ENCODE results near the gene ISCA2. TPM values are rescaled to one million over a fixed set of nuclear protein-coding genes. Genes with fewer than 3 reads are reported as not detected.

ISCA2 gene
- total RNA-seq, 1 donor from 2014 or later: 21.4 TPM

DNA sequence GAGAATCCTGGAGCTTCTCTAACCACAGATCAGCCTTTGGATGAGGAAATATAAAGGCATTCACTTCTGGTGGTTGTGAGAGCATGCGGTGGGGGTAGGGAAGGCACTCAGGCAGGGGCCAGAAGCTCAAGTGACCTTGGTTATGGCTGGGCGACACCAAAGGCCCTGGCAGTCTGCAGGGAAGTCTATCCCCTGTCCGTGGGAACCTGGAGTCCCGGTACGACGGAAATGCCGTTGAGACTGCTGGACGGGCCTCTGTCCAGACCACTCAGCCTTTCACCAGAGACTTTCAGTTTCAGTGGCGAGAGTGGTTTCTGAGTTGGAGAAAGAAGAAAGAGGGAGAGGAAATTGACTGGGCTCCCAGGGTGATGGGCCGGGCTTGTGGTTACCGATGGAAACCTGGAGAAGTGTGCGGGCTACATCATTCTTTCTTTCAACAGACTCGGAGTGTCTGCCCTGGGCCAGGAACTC, 20.9 kb downstream of the ISCA2 start:
- Histone ChIP-seq H3K27me3 (no peaks in the 10 kb centered on the region), H3K27ac (peak overlapping the region; percentile 59), H3K36me3 (no peaks in the 10 kb centered on the region), H3K4me1 (peaks cover 15% of the 10 kb centered on the region), H3K9me3 (no peaks in the 10 kb centered on the region), H3K4me3 (peak overlapping the region; percentile 17)
- ATAC-seq: peak; percentile 80
- intact Hi-C loops (cut with DNase I): no loop called here
- peak; percentile 84 for DNase-seq
- TF ChIP-seq, protein P1, sequence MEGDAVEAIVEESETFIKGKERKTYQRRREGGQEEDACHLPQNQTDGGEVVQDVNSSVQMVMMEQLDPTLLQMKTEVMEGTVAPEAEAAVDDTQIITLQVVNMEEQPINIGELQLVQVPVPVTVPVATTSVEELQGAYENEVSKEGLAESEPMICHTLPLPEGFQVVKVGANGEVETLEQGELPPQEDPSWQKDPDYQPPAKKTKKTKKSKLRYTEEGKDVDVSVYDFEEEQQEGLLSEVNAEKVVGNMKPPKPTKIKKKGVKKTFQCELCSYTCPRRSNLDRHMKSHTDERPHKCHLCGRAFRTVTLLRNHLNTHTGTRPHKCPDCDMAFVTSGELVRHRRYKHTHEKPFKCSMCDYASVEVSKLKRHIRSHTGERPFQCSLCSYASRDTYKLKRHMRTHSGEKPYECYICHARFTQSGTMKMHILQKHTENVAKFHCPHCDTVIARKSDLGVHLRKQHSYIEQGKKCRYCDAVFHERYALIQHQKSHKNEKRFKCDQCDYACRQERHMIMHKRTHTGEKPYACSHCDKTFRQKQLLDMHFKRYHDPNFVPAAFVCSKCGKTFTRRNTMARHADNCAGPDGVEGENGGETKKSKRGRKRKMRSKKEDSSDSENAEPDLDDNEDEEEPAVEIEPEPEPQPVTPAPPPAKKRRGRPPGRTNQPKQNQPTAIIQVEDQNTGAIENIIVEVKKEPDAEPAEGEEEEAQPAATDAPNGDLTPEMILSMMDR (IDR thresholded peaks at IDR 0.05): no peak

DNA sequence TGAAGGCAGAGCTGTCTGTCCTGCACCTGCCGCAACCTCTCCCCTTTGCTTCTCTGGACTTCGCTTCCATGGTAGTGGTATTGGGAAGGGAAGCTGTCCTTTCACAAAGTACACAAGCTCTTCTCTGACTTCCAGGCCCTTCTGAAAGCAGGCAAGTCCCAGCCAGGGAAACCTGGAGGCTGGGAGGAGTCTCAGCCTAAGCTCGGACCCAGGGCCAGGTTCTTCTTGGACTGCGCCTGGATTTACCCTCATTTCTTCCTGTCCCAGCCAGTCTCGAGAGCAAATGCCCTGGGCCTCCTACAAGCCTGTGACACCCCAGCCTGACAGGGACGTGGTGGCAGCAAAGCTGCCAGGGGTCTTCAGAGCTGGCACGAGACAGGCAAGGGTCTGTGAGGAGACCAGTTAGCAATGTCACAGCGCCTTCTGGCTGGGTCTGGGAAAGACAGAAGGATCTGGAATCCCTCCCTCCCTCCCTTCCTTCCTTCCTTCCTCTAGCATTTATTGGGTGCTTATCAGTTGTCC, 22.4 kb downstream of the ISCA2 start:
- Histone ChIP-seq H3K27me3 (no peaks in the 10 kb centered on the region), H3K4me1 (peaks cover 15% of the 10 kb centered on the region), H3K27ac (no peak overlapping the region), H3K9me3 (no peaks in the 10 kb centered on the region), H3K36me3 (no peaks in the 10 kb centered on the region), H3K4me3 (no peak overlapping the region)
- DNase-seq: peak; percentile 45
- intact Hi-C loops (cut with DNase I): no loop called here
- TF ChIP-seq, protein P1 (IDR thresholded peaks at IDR 0.05): no peak
- ATAC-seq: no peak

DNA sequence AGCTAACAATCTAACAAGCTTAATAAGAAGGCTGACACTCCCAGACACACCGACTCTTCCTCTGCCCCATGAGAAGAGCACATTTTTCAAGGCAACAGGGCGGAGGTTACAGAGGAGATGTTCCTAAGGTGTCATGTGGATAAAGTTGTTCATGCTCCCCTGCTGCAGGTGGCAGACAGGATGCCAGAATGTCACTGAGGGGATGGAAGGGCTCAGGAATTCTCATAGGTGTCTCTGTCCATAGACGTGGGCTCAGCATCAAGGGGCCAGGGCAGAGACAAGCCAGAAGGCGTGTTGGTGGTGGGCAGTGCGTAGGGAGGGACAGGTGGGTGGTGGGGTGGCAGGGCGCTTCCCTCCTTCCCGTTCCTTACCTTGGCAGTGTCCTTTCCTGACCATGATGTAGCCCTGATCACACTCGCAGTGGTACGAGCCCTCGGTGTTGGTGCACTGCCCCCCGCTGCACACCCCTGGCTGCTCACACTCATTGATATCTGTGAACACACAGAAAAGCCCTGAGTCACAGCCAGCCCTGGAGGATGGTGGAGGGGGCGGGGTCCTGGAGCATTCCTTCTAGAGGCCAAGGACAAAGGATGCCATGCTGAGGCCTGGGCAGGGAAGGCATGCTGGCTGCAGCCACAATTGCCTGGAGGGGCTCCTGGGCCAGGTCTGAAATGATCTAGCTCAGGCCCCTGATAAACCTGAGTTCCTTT, 23.0 kb downstream of the ISCA2 start:
- Histone ChIP-seq H3K27ac (no peak overlapping the region), H3K27me3 (no peaks in the 10 kb centered on the region), H3K9me3 (no peaks in the 10 kb centered on the region), H3K4me3 (no peak overlapping the region), H3K36me3 (no peaks in the 10 kb centered on the region), H3K4me1 (peaks cover 15% of the 10 kb centered on the region)
- intact Hi-C loops (cut with DNase I): no loop called here
- peak; percentile 59 for DNase-seq
- TF ChIP-seq, protein P1 (IDR thresholded peaks at IDR 0.05): no peak
- no peak for ATAC-seq

DNA sequence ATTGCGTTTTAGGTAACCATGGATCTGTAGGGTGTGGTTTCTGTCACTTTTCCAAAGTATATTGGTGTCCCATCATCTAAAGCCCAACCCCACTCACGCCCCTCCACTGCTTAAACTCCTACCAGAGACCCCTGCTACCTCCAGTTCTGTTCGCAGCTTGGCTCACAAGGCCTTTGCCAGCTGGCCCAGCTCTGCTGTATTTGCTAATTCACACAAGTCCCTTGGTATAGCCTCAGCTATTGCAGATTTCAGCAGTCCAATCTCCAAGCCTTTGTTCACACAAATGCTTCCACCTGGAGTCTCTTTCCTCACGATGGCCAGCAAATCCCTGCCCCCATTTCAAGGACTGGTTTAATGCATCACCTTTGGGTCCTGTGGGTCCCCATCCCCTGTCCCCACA, 24.2 kb downstream of the ISCA2 start:
- intact Hi-C loops (cut with DNase I): no loop called here
- H3K27me3 ChIP-seq: no peaks in the 10 kb centered on the region
- H3K4me1 ChIP-seq: peaks cover 15% of the 10 kb centered on the region
- TF ChIP-seq, protein P1 (IDR thresholded peaks at IDR 0.05): no peak
- no peaks in the 10 kb centered on the region for H3K36me3 ChIP-seq
- H3K9me3 ChIP-seq: no peaks in the 10 kb centered on the region
- DNase-seq (peak; percentile 27), ATAC-seq (no peak)
- H3K4me3 ChIP-seq: no peak overlapping the region
- no peak overlapping the region for H3K27ac ChIP-seq

DNA sequence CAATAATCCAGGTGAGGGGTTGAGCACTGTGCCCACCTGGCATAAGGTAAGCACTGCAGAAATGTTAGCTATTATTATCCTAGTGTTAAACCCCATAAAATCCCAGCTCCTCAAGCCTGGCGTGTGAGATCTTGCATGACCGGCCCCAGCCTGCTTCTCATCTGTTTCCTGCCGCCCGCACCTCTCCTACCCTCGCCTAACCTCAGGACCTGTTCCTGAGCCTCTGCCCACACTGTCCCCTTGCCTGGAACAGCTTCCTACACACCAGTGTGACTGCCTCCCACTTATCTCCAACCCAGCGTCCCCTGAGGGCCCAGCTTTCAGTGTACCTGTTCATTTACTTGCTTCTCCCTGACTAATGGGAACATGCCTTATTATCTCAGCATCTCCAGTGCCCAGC, 24.7 kb downstream of the ISCA2 start:
- ATAC-seq: no peak
- DNase-seq: peak; percentile 34
- TF ChIP-seq, protein P1 (IDR thresholded peaks at IDR 0.05): no peak
- H3K27me3 ChIP-seq: no peaks in the 10 kb centered on the region
- H3K9me3 ChIP-seq: no peaks in the 10 kb centered on the region
- intact Hi-C loops (cut with DNase I): no loop called here
- no peak overlapping the region for H3K27ac ChIP-seq
- H3K36me3 ChIP-seq: no peaks in the 10 kb centered on the region
- H3K4me3 ChIP-seq: no peak overlapping the region
- peaks cover 15% of the 10 kb centered on the region for H3K4me1 ChIP-seq

All from upper lobe of right lung (tissue), 1 donor.